OCI-LY3 (cell line): ENCODE measurements around the gene ZNF70.

Experiments used
- H2AFZ ChIP-seq: fragments of 200-600, 300-600 bp; shearing (Covaris generic); 2 replicates; pipeline ENCODE4 v1.6.0; 2014; ENCODE audit warnings: antibody characterized with exemption, low read depth, low read length
- H3K27ac ChIP-seq: fragments of 200-600, 300-600 bp; sonication (generic); 2 replicates; pipeline ENCODE4 v1.5.1; 2014; ENCODE audit warnings: mild to moderate bottlenecking, low read length, moderate library complexity, mixed read lengths
- H3K27me3 ChIP-seq: fragments of 200-600, 300-600 bp; sonication (generic); 2 replicates; pipeline ENCODE4 v1.6.1; 2014; ENCODE audit warnings: low read depth, low read length, mixed read lengths
- H3K36me3 ChIP-seq: fragments of 200-600, 300-600 bp; sonication (generic); replicated peaks from 2 replicates; pipeline ENCODE3; 2014; ENCODE audit warnings: low read depth, low read length, mixed read lengths
- H3K4me1 ChIP-seq: fragments of 300-600, 200-600 bp; sonication (generic); 2 replicates; pipeline ENCODE4 v1.6.1; 2014; ENCODE audit warnings: low read length, mixed read lengths
- H3K4me2 ChIP-seq: fragments of 200-600, 300-600 bp; sonication (generic); 2 replicates; pipeline ENCODE4 v1.6.1; 2014; ENCODE audit warnings: low read length, mixed read lengths
- H3K4me3 ChIP-seq: fragments of 300-600, 200-600 bp; sonication (generic); 2 replicates; pipeline ENCODE4 v1.5.1; 2014; ENCODE audit warnings: antibody characterized with exemption, mild to moderate bottlenecking, low read length, moderate library complexity
- H3K79me2 ChIP-seq: fragments of 300-600, 200-600 bp; shearing (Covaris generic); 2 replicates; pipeline ENCODE4 v1.6.1; 2014; ENCODE audit warnings: mild to moderate bottlenecking, low read length, mixed read lengths
- H3K9ac ChIP-seq: fragments of 300-600, 200-600 bp; shearing (Covaris generic); 2 replicates; pipeline ENCODE4 v1.6.0; 2014; ENCODE audit warnings: mild to moderate bottlenecking, low read length, moderate library complexity
- H3K9me3 ChIP-seq: fragments of 200-600, 300-600 bp; shearing (Covaris generic); 2 replicates; pipeline ENCODE4 v1.6.1; 2014; ENCODE audit warnings: low read length, mixed read lengths; ENCODE audit not compliant: insufficient read depth
- H4K20me1 ChIP-seq: fragments of 200-600, 300-600 bp; sonication (generic); 2 replicates; pipeline ENCODE4 v1.6.1; 2016; ENCODE audit warnings: low read length, mixed read lengths; ENCODE audit not compliant: insufficient read depth
- EZH2phosphoT487 ChIP-seq: fragments of 200-600 bp; shearing (Covaris generic); IDR thresholded peaks from 2 replicates; pipeline ENCODE4 v1.6.1; 2018; ENCODE audit warnings: antibody characterized with exemption, mixed run types, low read depth
- TF ChIP-seq, protein P1 (sequence below): fragments of 200-600, 300-600 bp; sonication (generic); IDR thresholded peaks from 2 replicates; pipeline ENCODE4 v1.5.1; 2014; ENCODE audit warnings: antibody characterized with exemption, low read length, low read depth

Gene ZNF70

DNA sequence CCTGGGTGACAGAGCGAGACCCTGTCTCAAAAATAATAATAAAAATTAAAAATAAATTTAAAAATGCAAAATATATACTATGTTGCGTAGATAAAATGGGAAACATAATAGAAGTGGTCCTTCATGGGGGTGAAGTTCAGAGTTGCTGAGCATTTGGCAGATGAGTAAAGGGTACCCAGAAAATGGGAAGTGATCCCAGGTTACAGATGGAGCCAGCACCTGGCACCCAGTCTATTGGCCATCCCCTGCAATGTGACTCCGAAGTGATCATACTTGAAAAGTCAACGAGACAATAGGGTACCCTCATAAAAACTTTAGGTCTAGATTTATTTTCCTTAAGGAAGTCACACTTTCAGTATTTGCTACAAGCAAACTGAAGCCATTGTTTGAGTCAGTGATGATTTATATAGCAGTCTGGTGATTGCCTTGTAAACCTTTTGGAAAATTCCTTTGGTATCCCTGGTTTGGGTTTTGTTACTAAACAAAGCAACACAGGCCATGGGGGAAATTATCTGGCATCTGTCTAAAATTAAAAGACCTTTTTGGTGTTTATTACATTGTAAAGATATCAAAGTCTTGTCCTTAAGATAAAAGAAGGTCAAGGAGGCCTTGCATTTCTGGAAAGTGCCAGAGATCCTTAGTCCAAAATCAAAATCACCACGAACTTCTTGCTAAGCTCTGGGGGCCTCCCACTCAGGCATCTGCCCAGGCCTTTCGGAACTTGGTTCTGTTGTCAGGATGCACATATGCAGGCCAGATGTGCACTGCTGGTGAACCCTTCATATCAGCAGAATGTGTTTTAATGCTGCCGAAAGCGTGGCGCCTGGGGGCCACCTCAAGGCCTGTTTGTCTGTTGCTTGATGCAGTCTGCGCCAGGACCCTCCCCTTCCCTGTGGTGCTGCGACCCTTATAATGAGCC lies 40.2 kb upstream of the ZNF70 start:
- Histone ChIP-seq H3K9ac (0 out of 2 replicates have a peak overlapping the region, but pooled peaks have one; percentile 7), H3K36me3 (peaks cover 40% of the 10 kb centered on the region), H3K79me2 (peaks cover 62% of the 10 kb centered on the region), H3K4me1 (peaks cover 43% of the 10 kb centered on the region), H3K4me2 (peak overlapping the region; percentile 44), H3K27me3 (no peaks in the 10 kb centered on the region), H2AFZ (no peak overlapping the region), H4K20me1 (peaks cover 44% of the 10 kb centered on the region), H3K4me3 (no peak overlapping the region), H3K9me3 (no peaks in the 10 kb centered on the region), H3K27ac (peak overlapping the region; percentile 41)
- TF ChIP-seq EZH2phosphoT487 = no peak
- TF ChIP-seq, protein P1, sequence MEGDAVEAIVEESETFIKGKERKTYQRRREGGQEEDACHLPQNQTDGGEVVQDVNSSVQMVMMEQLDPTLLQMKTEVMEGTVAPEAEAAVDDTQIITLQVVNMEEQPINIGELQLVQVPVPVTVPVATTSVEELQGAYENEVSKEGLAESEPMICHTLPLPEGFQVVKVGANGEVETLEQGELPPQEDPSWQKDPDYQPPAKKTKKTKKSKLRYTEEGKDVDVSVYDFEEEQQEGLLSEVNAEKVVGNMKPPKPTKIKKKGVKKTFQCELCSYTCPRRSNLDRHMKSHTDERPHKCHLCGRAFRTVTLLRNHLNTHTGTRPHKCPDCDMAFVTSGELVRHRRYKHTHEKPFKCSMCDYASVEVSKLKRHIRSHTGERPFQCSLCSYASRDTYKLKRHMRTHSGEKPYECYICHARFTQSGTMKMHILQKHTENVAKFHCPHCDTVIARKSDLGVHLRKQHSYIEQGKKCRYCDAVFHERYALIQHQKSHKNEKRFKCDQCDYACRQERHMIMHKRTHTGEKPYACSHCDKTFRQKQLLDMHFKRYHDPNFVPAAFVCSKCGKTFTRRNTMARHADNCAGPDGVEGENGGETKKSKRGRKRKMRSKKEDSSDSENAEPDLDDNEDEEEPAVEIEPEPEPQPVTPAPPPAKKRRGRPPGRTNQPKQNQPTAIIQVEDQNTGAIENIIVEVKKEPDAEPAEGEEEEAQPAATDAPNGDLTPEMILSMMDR = no peak

DNA sequence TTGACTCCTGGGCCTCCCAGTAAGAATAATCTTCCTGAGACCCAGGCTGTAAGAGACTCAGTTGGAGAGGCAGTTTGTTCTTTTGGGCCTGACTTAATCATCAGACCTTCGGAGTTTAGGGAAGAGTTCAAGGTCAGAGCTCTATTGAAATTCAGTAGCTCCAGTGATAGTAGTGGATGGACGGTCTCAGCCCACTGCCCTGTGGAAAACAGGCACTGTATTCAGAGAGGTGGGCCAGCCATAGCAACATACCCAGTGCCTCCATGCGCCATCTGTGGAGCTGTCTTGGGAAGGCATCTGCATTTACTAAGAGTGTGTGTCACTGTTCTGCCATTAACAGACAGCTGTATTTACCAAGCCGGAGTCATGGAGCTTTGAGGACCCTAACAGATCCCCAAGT lies 38.7 kb upstream of the ZNF70 start:
- peak overlapping the region; percentile 32 for H3K4me2 ChIP-seq
- peaks cover 33% of the 10 kb centered on the region for H3K36me3 ChIP-seq
- H3K4me3 ChIP-seq = no peak overlapping the region
- H3K4me1 ChIP-seq = peaks cover 44% of the 10 kb centered on the region
- TF ChIP-seq, protein P1 = peak; percentile 24; the same call in 1 of the 2 replicates
- TF ChIP-seq EZH2phosphoT487 = no peak
- H4K20me1 ChIP-seq = peaks cover 44% of the 10 kb centered on the region
- no peaks in the 10 kb centered on the region for H3K27me3 ChIP-seq
- no peak overlapping the region for H2AFZ ChIP-seq
- peaks cover 62% of the 10 kb centered on the region for H3K79me2 ChIP-seq
- peak overlapping the region; percentile 32 for H3K27ac ChIP-seq
- H3K9me3 ChIP-seq = no peaks in the 10 kb centered on the region
- no peak overlapping the region for H3K9ac ChIP-seq

DNA sequence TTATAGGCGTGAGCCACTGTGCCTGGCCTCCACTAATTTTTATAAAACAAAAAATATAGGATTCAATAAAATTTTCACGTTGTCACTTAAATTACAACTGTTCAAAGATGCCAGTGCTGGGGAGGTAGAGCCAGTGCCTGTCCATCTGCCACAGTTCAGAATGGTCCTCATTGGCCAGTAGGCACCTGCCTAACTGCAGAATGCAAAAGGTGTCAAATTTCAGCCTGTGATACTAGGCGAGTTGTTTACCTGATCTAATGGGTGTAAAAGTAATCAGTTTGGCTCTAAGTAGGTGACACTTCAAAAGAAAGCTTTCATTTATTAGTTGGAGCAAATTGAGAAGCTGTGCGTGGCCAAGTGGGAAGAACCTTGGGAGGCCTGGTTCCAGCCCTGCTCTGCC lies 38.2 kb upstream of the ZNF70 start:
- H4K20me1 ChIP-seq = peaks cover 44% of the 10 kb centered on the region
- no peaks in the 10 kb centered on the region for H3K27me3 ChIP-seq
- TF ChIP-seq, protein P1 = no peak
- TF ChIP-seq EZH2phosphoT487 = no peak
- H3K9ac ChIP-seq = no peak overlapping the region
- no peaks in the 10 kb centered on the region for H3K9me3 ChIP-seq
- H2AFZ ChIP-seq = no peak overlapping the region
- peak overlapping the region; percentile 32 for H3K4me2 ChIP-seq
- peak overlapping the region; percentile 32; the same call in 1 of the 2 replicates for H3K27ac ChIP-seq
- peaks cover 30% of the 10 kb centered on the region for H3K36me3 ChIP-seq
- H3K4me3 ChIP-seq = no peak overlapping the region
- peaks cover 44% of the 10 kb centered on the region for H3K4me1 ChIP-seq
- peaks cover 62% of the 10 kb centered on the region for H3K79me2 ChIP-seq

DNA sequence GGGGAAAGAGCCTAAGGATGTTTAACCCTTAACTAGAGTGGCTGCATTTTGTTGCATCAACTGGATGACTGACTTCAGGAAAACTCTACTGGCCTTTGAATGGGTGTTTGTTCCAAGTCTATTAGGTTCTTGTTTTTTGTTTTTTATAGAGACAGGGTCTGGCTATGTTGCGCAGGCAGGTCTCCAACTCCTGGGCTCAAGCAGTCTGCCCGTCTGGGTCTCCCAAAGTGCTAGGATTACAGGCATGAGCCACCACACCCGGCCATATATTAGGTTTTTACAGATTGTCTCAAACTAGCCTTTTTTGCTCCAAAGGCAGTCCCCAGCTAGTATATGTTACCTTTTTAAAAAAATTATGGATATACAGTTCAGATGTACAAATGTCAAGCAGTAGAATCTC lies 37.0 kb upstream of the ZNF70 start:
- H3K9ac ChIP-seq = peak overlapping the region; percentile 97
- peak overlapping the region; percentile 23 for H3K27ac ChIP-seq
- peak overlapping the region; percentile 83 for H3K4me3 ChIP-seq
- TF ChIP-seq, protein P1 = no peak
- no peak for TF ChIP-seq EZH2phosphoT487
- H3K27me3 ChIP-seq = no peaks in the 10 kb centered on the region
- peaks cover 57% of the 10 kb centered on the region for H3K79me2 ChIP-seq
- peaks cover 44% of the 10 kb centered on the region for H4K20me1 ChIP-seq
- no peaks in the 10 kb centered on the region for H3K9me3 ChIP-seq
- no peak overlapping the region for H2AFZ ChIP-seq
- peaks cover 23% of the 10 kb centered on the region for H3K36me3 ChIP-seq
- peaks cover 44% of the 10 kb centered on the region for H3K4me1 ChIP-seq
- peak overlapping the region; percentile 69 for H3K4me2 ChIP-seq
